IMR-90 (cell line): ENCODE results near the gene RHO. TPM values are rescaled to one million over a fixed set of nuclear protein-coding genes. Genes with fewer than 3 reads are reported as not detected.

Experiments
- ATAC-seq: fragments of 200-7000 bp; cut with Tn5 transposase; 2 replicates; pipeline ENCODE4 v1.9.1; 2020; ENCODE audit warnings: low read depth, mild to moderate bottlenecking, moderate library complexity
- BruUV-seq: library from RNA; stranded (reverse); fragments of 400-500 nt; replicated peaks from 2 replicates; lab custom pipeline; 2021; lab: Mats Ljungman, UMichigan
- CTCF ChIA-PET: fragments of 300-600 bp; formaldehyde crosslinking; extraction: SDS; loops from one replicate; lab custom pipeline; 2021; ENCODE audit warnings: antibody characterized with exemption; lab: Yijun Ruan, JAX
- POLR2A ChIA-PET: fragments of 300-600 bp; sonication (Branson Sonifier 250); formaldehyde crosslinking; loops from one replicate; lab custom pipeline; 2022; ENCODE audit warnings: antibody characterized with exemption; ENCODE audit not compliant: unreplicated experiment; lab: Charles Lee
- DNase-seq: peaks from one replicate; pipeline ENCODE4 v3.0.0; 2013
- H2AFZ ChIP-seq: replicated peaks from 2 replicates; pipeline ENCODE3; 2013; ENCODE audit warnings: low read length, mild to moderate bottlenecking; ENCODE audit not compliant: poor library complexity
- H2AK5ac ChIP-seq: 2 replicates; pipeline ENCODE4 v1.6.1; 2013; ENCODE audit warnings: low read depth, low read length, inconsistent platforms
- H2AK9ac ChIP-seq: replicated peaks from 2 replicates; pipeline ENCODE3; 2013; ENCODE audit warnings: mild to moderate bottlenecking, low read depth, low read length, moderate library complexity; ENCODE audit not compliant: poor library complexity
- H2BK120ac ChIP-seq: 2 replicates; pipeline ENCODE4 v1.6.1; 2013; ENCODE audit warnings: low read depth, low read length, inconsistent platforms
- H2BK15ac ChIP-seq: 3 replicates; pipeline ENCODE4 v1.6.1; 2013; ENCODE audit warnings: low read depth, low read length, inconsistent platforms
- H2BK20ac ChIP-seq: 2 replicates; pipeline ENCODE4 v1.6.1; 2013; ENCODE audit warnings: low read depth, mild to moderate bottlenecking, inconsistent platforms, low read length, moderate library complexity
- H2BK5ac ChIP-seq: 2 replicates; pipeline ENCODE4 v1.6.1; 2013; ENCODE audit warnings: mild to moderate bottlenecking, low read depth, low read length, inconsistent platforms; ENCODE audit not compliant: poor library complexity, severe bottlenecking
- H3K14ac ChIP-seq: replicated peaks from 2 replicates; pipeline ENCODE4 v1.6.1; 2013; ENCODE audit warnings: low read depth, low read length, inconsistent platforms
- H3K18ac ChIP-seq: 2 replicates; pipeline ENCODE4 v1.6.1; 2013; ENCODE audit warnings: low read depth, low read length, control low read depth
- H3K23ac ChIP-seq: 2 replicates; pipeline ENCODE4 v1.6.1; 2013; ENCODE audit warnings: low read depth, low read length, inconsistent platforms
- H3K27ac ChIP-seq: 2 replicates; pipeline ENCODE4 v1.5.1; 2013; ENCODE audit warnings: mild to moderate bottlenecking, control low read depth, low read length; ENCODE audit not compliant: insufficient read depth
- H3K27me3 ChIP-seq: 2 replicates; pipeline ENCODE4 v1.6.1; 2013; ENCODE audit warnings: low read length; ENCODE audit not compliant: control insufficient read depth, insufficient read depth
- H3K36me3 ChIP-seq: 2 replicates; pipeline ENCODE4 v1.6.1; 2013; ENCODE audit warnings: low read length, mixed read lengths; ENCODE audit not compliant: control insufficient read depth, insufficient read depth
- H3K4ac ChIP-seq: 2 replicates; pipeline ENCODE4 v1.6.1; 2013; ENCODE audit warnings: low read depth, low read length, inconsistent platforms
- H3K4me1 ChIP-seq: 2 replicates; pipeline ENCODE4 v1.6.1; 2013; ENCODE audit warnings: low read length, mixed read lengths; ENCODE audit not compliant: control insufficient read depth, insufficient read depth
- H3K4me2 ChIP-seq: 2 replicates; pipeline ENCODE4 v1.6.1; 2013; ENCODE audit warnings: low read depth, mild to moderate bottlenecking, control low read depth, low read length, moderate library complexity
- H3K4me3 ChIP-seq: 2 replicates; pipeline ENCODE4 v1.5.1; 2013; ENCODE audit warnings: low read depth, mild to moderate bottlenecking, control low read depth, low read length, moderate library complexity; ENCODE audit not compliant: insufficient read depth
- H3K56ac ChIP-seq: 2 replicates; pipeline ENCODE4 v1.6.1; 2013; ENCODE audit warnings: low read length, inconsistent platforms; ENCODE audit not compliant: insufficient read depth; ENCODE audit errors: extremely low read depth
- H3K79me1 ChIP-seq, 2 experiments: 2 replicates each; pipeline ENCODE4 v1.6.1; 2013; ENCODE audit warnings: low read length in 2 of 2, inconsistent platforms in 1 of 2, low read depth in 1 of 2
- H3K9ac ChIP-seq: 2 replicates; pipeline ENCODE4 v1.6.1; 2013; ENCODE audit warnings: low read depth, low read length, control low read depth
- H3K9me1 ChIP-seq: 2 replicates; pipeline ENCODE4 v1.6.1; 2013; ENCODE audit warnings: low read length, inconsistent platforms; ENCODE audit not compliant: insufficient read depth
- H3K9me3 ChIP-seq: 2 replicates; pipeline ENCODE4 v1.6.1; 2013; ENCODE audit warnings: low read length; ENCODE audit not compliant: control insufficient read depth, insufficient read depth
- H4K20me1 ChIP-seq: 2 replicates; pipeline ENCODE4 v1.6.1; 2013; ENCODE audit warnings: low read length, inconsistent platforms; ENCODE audit not compliant: insufficient read depth
- H4K5ac ChIP-seq: 2 replicates; pipeline ENCODE4 v1.6.1; 2013; ENCODE audit warnings: mild to moderate bottlenecking, low read depth, low read length, control low read depth
- H4K8ac ChIP-seq, 2 experiments: 2 replicates each; pipeline ENCODE4 v1.6.1; 2013; ENCODE audit warnings: low read depth in 2 of 2, low read length in 2 of 2, control low read depth in 1 of 2, inconsistent platforms in 1 of 2
- H4K91ac ChIP-seq: 2 replicates; pipeline ENCODE4 v1.6.1; 2013; ENCODE audit warnings: low read depth, low read length, inconsistent platforms; ENCODE audit not compliant: insufficient read depth
- BHLHE40 ChIP-seq: fragments of 150-350 bp; IDR thresholded peaks from 2 replicates; pipeline ENCODE4 v1.6.1; 2016; ENCODE audit warnings: mild to moderate bottlenecking, low read depth, low read length
- MAZ ChIP-seq: IDR thresholded peaks from 2 replicates; pipeline ENCODE4 v1.6.1; 2012; ENCODE audit warnings: low read depth, mild to moderate bottlenecking, low read length, improper control_type of control experiment, moderate library complexity, borderline replicate concordance
- MXI1 ChIP-seq: IDR thresholded peaks from 2 replicates; pipeline ENCODE4 v1.6.1; 2012; ENCODE audit warnings: low read depth, mild to moderate bottlenecking, low read length, moderate library complexity, borderline replicate concordance
- NFE2L2 ChIP-seq: fragments of 150-350 bp; IDR thresholded peaks from 2 replicates; pipeline ENCODE4 v1.6.1; 2016; ENCODE audit warnings: low read depth, mild to moderate bottlenecking, low read length
- POLR2A ChIP-seq: IDR thresholded peaks from 2 replicates; pipeline ENCODE4 v1.6.1; 2012; ENCODE audit warnings: mild to moderate bottlenecking, low read depth, low read length
- RCOR1 ChIP-seq: IDR thresholded peaks from 2 replicates; pipeline ENCODE4 v1.6.1; 2012; ENCODE audit warnings: mild to moderate bottlenecking, low read length, improper control_type of control experiment; ENCODE audit not compliant: insufficient replicate concordance
- RFX5 ChIP-seq: IDR thresholded peaks from 2 replicates; pipeline ENCODE4 v1.8.0; 2012; ENCODE audit warnings: low read depth, mild to moderate bottlenecking, low read length, moderate library complexity
- WGBS, 2 experiments: methylation state at CpG; one replicate each; pipeline versions ENCODE4 v1.1.5 to v1.1.7; 2013; ENCODE audit warnings: missing lambda C conversion rate in 2 of 2; ENCODE audit not compliant: insufficient read length in 1 of 2; ENCODE audit errors: extremely low coverage in 2 of 2; 5-methylcytosine and 5-hydroxymethylcytosine counted together
- dilution Hi-C: fragments of 300-500 bp; cut with HindIII; formaldehyde crosslinking; loops from one replicate; pipeline ENCODE4 v1.14.3; 2018; ENCODE audit warnings: low sequenced_read_pairs; ENCODE audit not compliant: unreplicated experiment
- in situ Hi-C: fragments of 300-500 bp; cut with MboI; formaldehyde crosslinking; loops from 3 replicates; pipeline ENCODE4 v1.14.3; 2019; ENCODE audit warnings: low sequenced_read_pairs, inconsistent platforms, mixed read lengths
- intact Hi-C: fragments of 100-400 bp; cut with micrococcal nuclease; formaldehyde crosslinking; loops from 2 replicates; pipeline ENCODE4 v1.10.0; 2022
- polyA plus RNA-seq, 3 experiments: library from polyadenylated mRNA; depleted of rRNA; stranded (reverse); fragments of >200 nt; gene quantifications; 2 replicates each; pipeline ENCODE4 v1.2.3, GENCODE V29; 2012; ENCODE audit warnings: low replicate concordance in 1 of 3
- total RNA-seq: library from RNA; depleted of rRNA; stranded (reverse); fragments of >200 nt; gene quantifications from 2 replicates; pipeline ENCODE4 v1.2.3, GENCODE V29; 2012

The RHO gene
- total and polyA plus RNA-seq, 2 of the 4 experiments (the other 2 are of a cell fraction), result not detected

- no peak for ATAC-seq
- no peaks in the 10 kb centered on the region for H3K9me3 ChIP-seq
- no peak overlapping the region for H3K18ac ChIP-seq
- no peak overlapping the region for H3K9ac ChIP-seq
- no peak overlapping the region for H2BK15ac ChIP-seq
- no peak overlapping the region for H2AFZ ChIP-seq
- no peaks in the 10 kb centered on the region; the same call in 1 of the 2 replicates for H3K4me1 ChIP-seq
- no peak overlapping the region for H4K5ac ChIP-seq
- no peak for DNase-seq
- BruUV-seq, result no TSS peak
- H2AK9ac ChIP-seq, result no peak overlapping the region
- H4K8ac ChIP-seq, result no peak overlapping the region
- H3K56ac ChIP-seq, result no peak overlapping the region
- H3K9me1 ChIP-seq, result no peaks in the 10 kb centered on the region
- WGBS, 2 experiments, result no CpG with 5 or more reads among the region's 6 CpGs
- ChIA-PET CTCF (no interaction called here), POLR2A (no interaction called here)
- H3K27ac ChIP-seq, result no peak overlapping the region
- H3K36me3 ChIP-seq, result peaks cover 39% of the 10 kb centered on the region
- H2BK120ac ChIP-seq, result no peak overlapping the region
- in situ Hi-C loops, result no loop called here
- intact Hi-C loops, result no loop called here
- no peak overlapping the region for H3K4ac ChIP-seq
- H4K20me1 ChIP-seq, result no peaks in the 10 kb centered on the region
- TF ChIP-seq BHLHE40 (no peak), RFX5 (no peak), POLR2A (no peak), RCOR1 (no peak), MAZ (no peak), NFE2L2 (no peak), MXI1 (no peak)
- H3K23ac ChIP-seq, result no peak overlapping the region
- no peaks in the 10 kb centered on the region for H3K27me3 ChIP-seq
- H3K14ac ChIP-seq, result no peak overlapping the region
- no peak overlapping the region for H4K91ac ChIP-seq
- no peaks in the 10 kb centered on the region; a peak in 1 of 4 replicates for H3K79me1 ChIP-seq
- dilution Hi-C loops, result no loop called here
- no peak overlapping the region for H2BK20ac ChIP-seq
- H3K4me2 ChIP-seq, result no peak overlapping the region
- no peak overlapping the region for H3K4me3 ChIP-seq
- no peak overlapping the region for H2AK5ac ChIP-seq
- no peak overlapping the region for H2BK5ac ChIP-seq
Measured at GRCh38 chr3:129567939-129568338, 39.5 kb downstream of the RHO start.
